ENCODE results near the gene RNU2-63P. TPM values are rescaled to one million over a fixed set of nuclear protein-coding genes. Genes with fewer than 3 reads are reported as not detected.

The RNU2-63P gene
- total RNA-seq, 2 experiments from 2014 or later: 17.9 to 246 TPM

DNA sequence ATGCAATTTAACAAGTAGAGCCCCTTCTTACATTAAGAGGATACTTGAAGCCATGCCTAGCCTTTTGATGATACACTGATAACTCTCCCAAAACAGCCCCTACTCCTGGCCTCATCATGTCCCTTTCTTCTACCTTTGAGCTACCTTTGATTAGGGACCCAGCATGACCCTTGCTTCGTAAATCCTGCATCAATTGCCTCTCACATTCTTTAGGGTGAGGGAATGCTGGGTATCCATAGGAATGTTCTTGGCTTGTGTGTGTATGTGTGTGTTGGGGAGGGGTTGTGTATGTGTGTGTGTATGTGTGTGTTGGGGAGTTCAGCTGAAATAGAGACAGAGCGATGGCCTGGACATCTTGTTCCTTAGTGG is 44.5 kb upstream of the RNU2-63P start:
- Histone ChIP-seq H2AFZ (ENCODE audit: low read length) (no peak overlapping the region), H3K9me3 (ENCODE audit: low read length) (no peaks in the 10 kb centered on the region), H3K36me3 (ENCODE audit: insufficient read depth, low read length) (no peaks in the 10 kb centered on the region), H3K9me2 (ENCODE audit: insufficient read depth, low read length) (no peaks in the 10 kb centered on the region), H3K4me3 (ENCODE audit: low read depth, low read length, poor library complexity, severe bottlenecking) (no peak overlapping the region), H3K4me1 (ENCODE audit: insufficient read depth, low read length, poor library complexity, severe bottlenecking) (peaks cover 7% of the 10 kb centered on the region), H3K4me2 (ENCODE audit: low read length) (no peak overlapping the region), H4K20me1 (ENCODE audit: insufficient read depth, low read length) (no peaks in the 10 kb centered on the region), H3K79me2 (ENCODE audit: insufficient read depth, low read depth, low read length) (no peaks in the 10 kb centered on the region), H3K27ac (ENCODE audit: low read depth, low read length, poor library complexity, severe bottlenecking) (no peak overlapping the region)
- no peak for TF ChIP-seq EZH2phosphoT487 (IDR thresholded peaks at IDR 0.05; ENCODE audit: borderline replicate concordance, low read depth, low read length)
- TF ChIP-seq, protein P1, sequence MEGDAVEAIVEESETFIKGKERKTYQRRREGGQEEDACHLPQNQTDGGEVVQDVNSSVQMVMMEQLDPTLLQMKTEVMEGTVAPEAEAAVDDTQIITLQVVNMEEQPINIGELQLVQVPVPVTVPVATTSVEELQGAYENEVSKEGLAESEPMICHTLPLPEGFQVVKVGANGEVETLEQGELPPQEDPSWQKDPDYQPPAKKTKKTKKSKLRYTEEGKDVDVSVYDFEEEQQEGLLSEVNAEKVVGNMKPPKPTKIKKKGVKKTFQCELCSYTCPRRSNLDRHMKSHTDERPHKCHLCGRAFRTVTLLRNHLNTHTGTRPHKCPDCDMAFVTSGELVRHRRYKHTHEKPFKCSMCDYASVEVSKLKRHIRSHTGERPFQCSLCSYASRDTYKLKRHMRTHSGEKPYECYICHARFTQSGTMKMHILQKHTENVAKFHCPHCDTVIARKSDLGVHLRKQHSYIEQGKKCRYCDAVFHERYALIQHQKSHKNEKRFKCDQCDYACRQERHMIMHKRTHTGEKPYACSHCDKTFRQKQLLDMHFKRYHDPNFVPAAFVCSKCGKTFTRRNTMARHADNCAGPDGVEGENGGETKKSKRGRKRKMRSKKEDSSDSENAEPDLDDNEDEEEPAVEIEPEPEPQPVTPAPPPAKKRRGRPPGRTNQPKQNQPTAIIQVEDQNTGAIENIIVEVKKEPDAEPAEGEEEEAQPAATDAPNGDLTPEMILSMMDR (conservative IDR thresholded peaks at IDR 0.05; ENCODE audit: low read length): no peak
- intact Hi-C loops (cut with micrococcal nuclease; ENCODE audit: unreplicated experiment): loop anchor here (1.0 to 2.0 kb wide), 2 partner anchors 99 to 126 kb away; no protein-coding TSS in a partner anchor
- ChIA-PET CTCF (ENCODE audit: unreplicated experiment) (interaction anchor here (1.1 to 1.3 kb wide), 2 partner anchors 99 to 102 kb away, joined by 4 to 5 read pairs; no protein-coding TSS in a partner anchor), POLR2A (interaction anchor here (0.8 to 1.7 kb wide), 3 partner anchors 29 to 102 kb away, joined by 3 to 7 read pairs (median 5); partner anchors contain the start of gene RNU2-63P)
- BruUV-seq (replicated peaks): no TSS peak
- DNase-seq (ENCODE audit: low spot score): no peak

DNA sequence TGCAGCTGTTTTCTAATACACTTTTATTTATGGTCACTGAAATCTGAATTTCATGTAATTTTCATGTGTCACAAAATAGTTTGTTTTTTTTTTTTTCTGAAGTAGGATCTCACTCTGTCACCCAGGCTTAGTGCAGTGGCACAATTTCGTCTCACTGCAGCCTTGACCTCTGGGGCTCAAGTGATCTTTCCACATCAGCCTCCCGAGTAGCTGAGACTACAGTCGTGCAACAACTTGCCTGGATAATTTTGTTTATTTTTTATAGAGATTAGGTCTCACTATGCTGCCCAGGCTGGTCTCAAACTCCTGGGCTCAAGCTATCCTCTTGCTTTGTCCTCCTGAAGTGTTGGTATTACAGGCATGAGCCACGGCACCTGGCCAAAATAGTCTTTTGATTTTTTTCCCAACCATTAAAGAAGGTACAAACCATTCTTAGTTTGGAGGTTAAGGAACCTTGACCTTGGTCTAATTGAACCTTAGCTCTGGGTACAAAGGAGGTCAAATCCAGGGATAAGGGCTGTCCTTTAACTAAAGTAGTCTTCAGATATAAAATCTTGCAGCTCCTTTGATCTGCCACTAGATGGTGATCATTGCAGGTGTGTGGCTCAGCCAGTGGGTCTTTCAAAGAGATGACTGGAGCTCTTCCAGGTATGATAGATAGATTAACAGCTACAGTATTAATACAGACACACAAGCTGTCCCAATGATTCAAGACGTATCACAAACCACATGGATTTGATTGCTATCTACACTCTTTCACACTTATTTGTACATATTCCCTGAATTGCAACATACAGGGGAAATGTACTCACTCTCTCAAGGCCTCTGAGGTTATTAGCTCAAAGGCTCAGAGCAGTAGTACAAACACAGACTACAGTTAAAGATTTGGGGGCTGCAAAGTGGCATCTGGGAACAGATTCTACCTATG is 43.9 kb upstream of the RNU2-63P start:
- Histone ChIP-seq H4K20me1 (ENCODE audit: insufficient read depth, low read length) (no peaks in the 10 kb centered on the region), H3K9me2 (ENCODE audit: insufficient read depth, low read length) (no peaks in the 10 kb centered on the region), H3K36me3 (ENCODE audit: insufficient read depth, low read length) (no peaks in the 10 kb centered on the region), H3K4me1 (ENCODE audit: insufficient read depth, low read length, poor library complexity, severe bottlenecking) (peaks cover 8% of the 10 kb centered on the region), H3K79me2 (ENCODE audit: insufficient read depth, low read depth, low read length) (0 out of 2 replicates have a peak, but pooled peaks cover under 1% of the 10 kb centered on the region), H3K27ac (ENCODE audit: low read depth, low read length, poor library complexity, severe bottlenecking) (no peak overlapping the region), H3K9me3 (ENCODE audit: low read length) (no peaks in the 10 kb centered on the region), H2AFZ (ENCODE audit: low read length) (no peak overlapping the region), H3K4me2 (ENCODE audit: low read length) (no peak overlapping the region), H3K4me3 (ENCODE audit: low read depth, low read length, poor library complexity, severe bottlenecking) (no peak overlapping the region)
- ChIA-PET CTCF (ENCODE audit: unreplicated experiment) (interaction anchor here (0.6 to 1.3 kb wide), 3 partner anchors 17 to 103 kb away, joined by 3 to 5 read pairs (median 4); no protein-coding TSS in a partner anchor), POLR2A (interaction anchor here (0.6 to 1.7 kb wide), 3 partner anchors 28 to 44 kb away, joined by 3 to 7 read pairs (median 3); partner anchors contain the start of gene RNU2-63P)
- TF ChIP-seq, protein P1 (conservative IDR thresholded peaks at IDR 0.05; ENCODE audit: low read length): peak; percentile 88
- TF ChIP-seq EZH2phosphoT487 (IDR thresholded peaks at IDR 0.05; ENCODE audit: borderline replicate concordance, low read depth, low read length): no peak
- intact Hi-C loops (cut with micrococcal nuclease; ENCODE audit: unreplicated experiment): loop anchor here (1.0 to 2.0 kb wide), 2 partner anchors 100 to 127 kb away; no protein-coding TSS in a partner anchor
- no TSS peak for BruUV-seq (replicated peaks)
- peak; percentile 68 for DNase-seq (ENCODE audit: low spot score)
